CD1c-positive myeloid dendritic cell (primary cell): Measurements from ENCODE around the gene SEMA3G.

Experiments used
- DNase-seq: peaks from one replicate; pipeline ENCODE4 v3.0.0-alpha.2; 2016; ENCODE audit errors: extremely low spot score

SEMA3G gene

DNA sequence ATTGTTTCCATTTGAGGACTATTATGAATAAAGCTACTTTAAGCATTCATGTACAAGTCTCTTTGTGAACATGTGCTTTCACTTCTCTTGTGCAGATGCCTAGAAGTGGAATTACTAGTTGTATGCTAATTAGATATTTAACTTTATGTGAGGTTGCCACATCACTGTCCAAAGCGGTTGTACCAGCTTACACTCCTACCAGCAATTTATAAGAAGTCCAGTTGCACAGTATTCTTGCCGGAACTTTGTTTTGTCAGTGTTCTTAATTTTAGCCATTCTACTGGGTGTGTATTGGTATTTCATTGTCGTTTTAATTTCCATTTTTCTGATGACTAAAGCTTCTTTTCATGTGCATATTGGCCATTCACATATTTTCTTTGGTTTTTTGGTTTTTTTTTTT, 29.1 kb downstream of the SEMA3G start:
- peak; percentile 3 for DNase-seq

GRCh38 chr3:52408466-52408865, 36.4 kb downstream of the SEMA3G start:
- DNase-seq, result no peak

- DNase-seq, result no peak
Measured at GRCh38 chr3:52407779-52408178, 37.1 kb downstream of the SEMA3G start.

DNA sequence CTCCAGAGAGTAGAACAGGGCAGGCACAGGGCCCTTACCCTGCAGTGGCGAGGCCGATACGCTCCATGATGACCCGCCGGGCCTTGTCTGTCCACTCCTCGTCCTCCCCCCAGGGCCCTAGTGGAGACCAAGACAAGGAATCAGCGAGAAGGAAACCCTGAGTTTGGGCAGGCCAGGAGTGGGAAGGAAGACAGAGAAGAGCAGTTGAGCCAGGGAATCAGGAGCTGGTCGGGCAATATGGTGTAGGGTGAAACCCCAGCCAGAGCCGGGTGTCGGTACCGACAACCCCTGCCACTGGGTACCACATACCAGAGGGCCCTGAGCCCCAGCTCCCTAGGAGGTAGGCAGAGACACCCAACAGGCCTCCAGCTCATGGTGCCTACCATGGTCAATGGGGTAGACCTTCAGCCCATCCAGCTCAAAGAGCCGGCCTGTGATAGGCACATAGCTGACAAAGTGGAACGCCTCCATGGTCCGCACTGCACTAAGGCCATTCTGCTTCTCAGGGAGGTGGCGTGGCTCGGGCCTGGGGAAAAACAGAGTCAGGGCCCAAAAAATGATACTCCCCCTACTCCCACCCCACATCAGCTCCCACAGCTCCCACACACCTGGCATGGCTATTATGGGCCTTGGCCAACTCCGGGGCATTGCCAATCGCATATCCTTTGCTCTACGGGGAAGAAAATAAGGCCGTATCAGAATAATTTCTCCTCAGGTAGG, 38.0 kb downstream of the SEMA3G start:
- no peak for DNase-seq

GRCh38 chr3:52406231-52406661, 38.7 kb downstream of the SEMA3G start:
- DNase-seq, result no peak

DNA sequence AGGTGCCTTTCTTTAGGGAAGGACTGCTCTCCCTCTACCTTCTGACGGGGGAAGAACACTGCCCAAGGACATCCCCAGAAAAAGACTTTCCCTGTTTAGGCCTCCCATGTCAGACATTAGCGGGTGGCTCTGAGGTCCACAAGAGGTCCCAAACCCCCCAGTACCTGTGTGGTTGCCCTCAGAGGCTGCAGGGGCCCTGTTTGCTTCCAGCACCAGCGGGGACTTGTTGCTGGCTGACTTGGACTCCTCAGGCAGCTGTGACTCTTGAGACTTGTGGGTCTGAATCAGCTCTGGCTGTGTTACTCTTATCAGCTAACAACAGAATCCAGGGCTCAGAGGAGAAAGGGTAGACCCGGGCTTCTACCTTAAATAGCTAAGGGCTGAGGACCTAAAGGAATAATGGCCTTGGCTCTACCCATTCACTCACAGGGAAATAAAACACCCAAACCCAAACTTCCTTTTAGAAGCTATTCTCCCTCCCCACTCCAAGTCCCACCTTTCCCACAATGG, 39.2 kb downstream of the SEMA3G start:
- DNase-seq, result no peak

- DNase-seq, result no peak
Measured at GRCh38 chr3:52405066-52405465, 39.8 kb downstream of the SEMA3G start.

- DNase-seq, result no peak
Measured at GRCh38 chr3:52404391-52404790, 40.5 kb downstream of the SEMA3G start.

DNA sequence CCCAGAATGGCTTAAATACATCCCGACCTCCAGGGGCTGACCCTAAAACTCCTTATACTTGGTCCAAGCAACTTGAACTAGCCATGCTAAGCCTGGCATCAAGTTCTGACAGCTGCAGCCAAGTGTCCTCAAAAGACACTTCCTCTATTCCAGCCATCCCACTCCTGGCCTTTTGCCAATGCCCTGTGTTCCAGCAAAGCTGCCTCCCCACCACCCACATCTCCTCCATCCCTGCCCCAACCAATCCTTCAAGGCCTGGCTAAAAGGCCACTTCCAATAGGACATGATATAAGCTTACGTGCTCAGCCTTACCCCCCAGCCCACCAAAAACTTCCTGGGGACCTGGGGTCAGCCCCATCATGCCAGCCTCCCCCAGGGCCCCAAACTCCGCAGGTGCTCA, 40.9 kb downstream of the SEMA3G start:
- DNase-seq, result peak; percentile 60

GRCh38 chr3:52403271-52403841, 41.5 kb downstream of the SEMA3G start:
- no peak for DNase-seq

- no peak for DNase-seq
Measured at GRCh38 chr3:52402706-52403270, 42.1 kb downstream of the SEMA3G start.

DNA sequence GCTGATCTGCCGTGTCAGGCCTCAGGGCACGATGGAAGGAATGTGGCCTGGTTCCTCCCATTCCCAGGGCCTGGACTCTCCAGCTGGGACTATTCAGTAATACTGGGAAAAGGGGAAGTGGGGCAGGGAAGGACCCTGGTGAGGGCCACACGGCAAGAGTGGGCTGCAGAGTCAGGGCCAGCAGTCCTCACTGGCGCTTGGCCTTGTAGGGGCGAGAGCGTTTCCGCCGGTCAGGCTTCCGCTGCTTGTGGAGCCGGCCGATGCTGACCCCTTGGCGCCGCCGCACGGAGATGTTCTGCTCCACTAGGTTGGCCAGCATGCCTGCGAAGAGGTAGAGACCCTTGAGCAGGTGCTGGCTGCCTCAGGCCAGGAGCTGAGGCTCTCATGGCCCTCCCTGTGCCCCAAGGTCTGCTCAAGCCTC, 42.8 kb downstream of the SEMA3G start:
- no peak for DNase-seq

DNA sequence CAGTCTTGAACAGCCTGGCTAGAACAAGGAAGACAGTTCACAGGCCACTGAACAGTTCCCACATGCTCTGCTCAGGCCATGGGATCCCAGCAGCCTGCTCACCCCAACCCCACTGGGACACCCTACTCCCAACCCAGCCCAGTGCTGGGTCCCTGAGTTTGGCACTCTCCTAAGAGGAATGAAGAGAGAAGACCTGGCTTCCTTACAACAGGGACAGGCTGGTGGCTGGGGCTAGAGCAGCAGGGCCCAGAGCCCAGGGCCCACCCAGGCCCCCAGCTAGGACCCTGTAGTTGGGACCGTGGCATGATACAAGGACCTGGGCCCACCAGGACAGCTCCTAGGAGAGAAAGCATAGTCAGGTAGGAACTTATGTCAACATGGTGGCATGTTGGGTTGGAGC, 43.4 kb downstream of the SEMA3G start:
- no peak for DNase-seq

- no peak for DNase-seq
Measured at GRCh38 chr3:52401021-52401420, 43.9 kb downstream of the SEMA3G start.

- DNase-seq, result no peak
Measured at GRCh38 chr3:52400275-52400793, 44.6 kb downstream of the SEMA3G start.

DNA sequence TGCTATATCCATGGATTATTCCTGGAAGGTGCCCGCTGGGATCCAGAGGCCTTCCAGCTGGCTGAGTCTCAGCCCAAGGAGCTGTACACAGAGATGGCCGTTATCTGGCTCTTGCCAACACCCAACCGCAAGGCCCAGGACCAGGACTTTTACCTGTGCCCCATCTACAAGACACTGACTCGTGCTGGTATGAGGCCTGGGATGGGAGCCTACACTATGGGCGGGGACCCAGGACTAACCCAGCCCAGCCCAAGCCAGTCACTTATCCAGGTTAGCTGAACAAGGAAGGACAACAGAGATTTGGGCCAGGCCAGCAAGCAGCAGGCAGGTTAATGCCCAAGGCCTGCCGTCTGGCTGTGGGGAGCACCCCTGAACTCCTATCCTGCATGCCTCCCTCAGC, 45.3 kb downstream of the SEMA3G start:
- DNase-seq, result no peak

DNA sequence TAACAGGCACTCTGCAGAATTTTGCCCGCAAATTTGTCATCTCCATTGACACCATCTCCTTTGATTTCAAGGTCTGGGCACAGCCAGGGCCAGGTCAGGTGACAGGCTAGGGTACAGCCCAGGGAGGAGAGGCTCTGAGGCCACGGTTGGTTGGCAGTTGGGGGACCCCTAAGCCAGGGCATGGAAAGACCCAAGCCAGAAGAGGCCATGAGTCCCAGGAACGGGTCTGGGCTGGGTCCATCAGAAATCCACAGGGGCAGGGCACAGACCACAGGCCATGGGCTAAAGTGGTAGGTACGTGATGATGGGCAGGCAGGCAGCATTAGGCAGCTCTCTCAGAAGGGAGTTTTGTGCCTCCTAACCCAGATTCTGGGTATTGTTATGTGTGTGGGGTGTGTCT, 45.8 kb downstream of the SEMA3G start:
- DNase-seq, result no peak

DNA sequence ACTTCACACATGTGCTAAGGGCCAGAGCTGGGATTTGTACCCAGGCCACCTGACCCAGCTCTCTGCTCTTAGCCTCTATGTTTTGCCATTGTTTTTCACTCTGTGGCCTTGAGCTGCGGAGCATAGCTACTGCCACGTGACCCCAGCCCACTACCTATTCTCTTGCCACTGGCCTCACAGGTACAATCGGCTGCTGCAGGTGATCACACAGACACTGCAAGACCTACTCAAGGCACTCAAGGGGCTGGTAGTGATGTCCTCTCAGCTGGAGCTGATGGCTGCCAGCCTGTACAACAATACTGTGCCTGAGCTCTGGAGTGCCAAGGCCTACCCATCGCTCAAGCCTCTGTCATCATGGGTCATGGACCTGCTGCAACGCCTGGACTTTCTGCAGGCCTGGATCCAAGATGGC, 46.2 kb downstream of the SEMA3G start:
- no peak for DNase-seq

DNA sequence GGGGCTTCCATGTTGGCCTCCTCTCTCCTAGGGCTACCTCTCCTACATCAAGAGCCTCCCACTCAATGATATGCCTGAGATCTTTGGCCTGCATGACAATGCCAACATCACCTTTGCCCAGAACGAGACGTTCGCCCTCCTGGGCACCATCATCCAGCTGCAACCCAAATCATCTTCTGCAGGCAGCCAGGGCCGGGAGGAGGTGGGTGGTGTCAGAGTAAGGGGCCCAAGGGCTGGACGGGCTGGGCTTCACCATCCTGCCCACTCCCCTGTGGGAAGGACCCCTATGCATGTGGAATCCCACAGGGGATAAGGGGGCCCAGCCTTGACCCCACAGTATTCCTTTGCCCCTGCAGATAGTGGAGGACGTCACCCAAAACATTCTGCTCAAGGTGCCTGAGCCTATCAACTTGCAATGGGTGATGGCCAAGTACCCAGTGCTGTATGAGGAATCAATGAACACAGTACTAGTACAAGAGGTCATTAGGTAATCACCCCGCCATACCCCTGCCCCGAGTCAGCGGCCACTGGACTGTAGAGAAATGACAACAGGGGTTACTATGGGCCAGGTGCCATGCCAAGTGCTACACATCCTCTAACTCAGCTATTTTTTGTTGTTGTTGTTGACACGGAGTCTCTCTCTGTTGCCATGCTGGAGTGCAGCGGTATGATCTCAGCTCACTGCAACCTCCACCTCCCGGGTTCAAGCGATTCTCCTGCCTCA, 47.1 kb downstream of the SEMA3G start:
- no peak for DNase-seq

GRCh38 chr3:52396907-52397591, 47.9 kb downstream of the SEMA3G start:
- DNase-seq, result no peak

GRCh38 chr3:52396011-52396906, 48.6 kb downstream of the SEMA3G start:
- no peak for DNase-seq
